ENCODE data around the gene BRMS1L. TPM values are rescaled to one million over a fixed set of nuclear protein-coding genes. Genes with fewer than 3 reads are reported as not detected.

BRMS1L gene
- total and polyA plus RNA-seq, 2 of the 13 experiments (the other 11 are each of a cell fraction or from before 2014, with no cell fraction given) = 21.1 to 23.8 TPM

DNA sequence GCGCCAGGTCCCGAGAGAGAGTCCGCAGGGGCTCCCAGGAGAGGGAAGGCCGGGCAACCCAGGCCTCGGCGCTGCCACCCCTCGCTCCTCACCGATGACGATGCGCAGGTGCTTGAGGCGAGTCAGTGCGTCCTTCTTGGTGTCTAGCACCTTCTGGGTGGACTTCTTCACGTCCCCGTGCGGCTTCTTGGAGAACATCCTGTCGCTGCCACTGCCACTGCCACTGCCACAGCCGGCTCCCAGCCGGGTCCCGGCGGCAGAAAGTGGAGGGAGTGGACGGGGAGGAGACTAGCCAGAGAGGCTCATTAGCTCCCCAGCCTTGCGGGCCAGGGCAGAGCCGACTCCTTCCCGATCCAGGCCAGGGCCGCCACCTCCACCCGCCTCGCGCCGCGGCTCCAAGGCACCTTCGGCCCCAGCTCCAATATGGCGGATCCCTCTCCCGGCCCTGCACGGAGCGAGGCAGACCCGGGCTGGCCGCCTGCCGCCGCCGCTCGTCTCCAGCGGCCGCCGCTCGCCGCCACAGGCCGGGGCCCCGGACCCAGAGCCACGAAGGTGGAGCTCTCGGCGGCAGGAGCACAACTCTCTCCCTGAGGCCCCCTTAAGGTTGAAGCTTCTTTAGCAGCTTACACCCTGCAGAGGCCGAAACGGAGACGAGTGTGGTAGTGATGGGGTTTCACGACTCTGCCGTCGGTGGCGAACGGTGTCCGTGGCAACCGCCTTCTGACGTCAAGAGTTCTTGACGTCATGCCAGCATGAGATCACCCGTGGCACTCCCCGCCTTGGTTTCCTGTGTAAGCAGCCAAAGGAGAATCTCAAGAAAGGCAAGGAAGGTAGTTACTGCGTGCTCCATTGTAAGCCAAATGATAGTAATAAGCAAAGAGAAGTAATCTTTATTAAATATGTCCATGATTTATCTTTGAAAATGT is 17.2 kb upstream of the BRMS1L start, which contains the start of gene RALGAPA1 (continued):
- TF ChIP-seq, protein P1, sequence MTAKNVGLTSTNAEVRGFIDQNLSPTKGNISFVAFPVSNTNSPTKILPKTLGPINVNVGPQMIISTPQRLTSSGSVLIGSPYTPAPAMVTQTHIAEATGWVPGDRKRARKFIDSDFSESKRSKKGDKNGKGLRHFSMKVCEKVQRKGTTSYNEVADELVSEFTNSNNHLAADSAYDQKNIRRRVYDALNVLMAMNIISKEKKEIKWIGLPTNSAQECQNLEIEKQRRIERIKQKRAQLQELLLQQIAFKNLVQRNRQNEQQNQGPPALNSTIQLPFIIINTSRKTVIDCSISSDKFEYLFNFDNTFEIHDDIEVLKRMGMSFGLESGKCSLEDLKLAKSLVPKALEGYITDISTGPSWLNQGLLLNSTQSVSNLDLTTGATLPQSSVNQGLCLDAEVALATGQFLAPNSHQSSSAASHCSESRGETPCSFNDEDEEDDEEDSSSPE (CRISPR knock-in tag; IDR thresholded peaks at IDR 0.05) = peak; percentile 31; the same call in 1 of the 2 replicates
- TF ChIP-seq E2F5 (CRISPR knock-in tag; conservative IDR thresholded peaks at IDR 0.05) (peak; percentile 15; the same call in 1 of the 2 replicates), ZNF547 (CRISPR knock-in tag; IDR thresholded peaks at IDR 0.05) (peak; percentile 97), RFX5 (IDR thresholded peaks at IDR 0.05; ENCODE audit: low read depth, low read length) (peak; percentile 82; the same call in 1 of the 2 replicates), ZBED4 (CRISPR knock-in tag; IDR thresholded peaks at IDR 0.05; ENCODE audit: borderline replicate concordance) (peak; percentile 83), GMEB1 (CRISPR knock-in tag; IDR thresholded peaks at IDR 0.05; ENCODE audit: borderline replicate concordance) (peak; percentile 29; the same call in 1 of the 2 replicates), TAF1 (CRISPR knock-in tag; IDR thresholded peaks at IDR 0.05) (peak; percentile 96), ZNF451 (CRISPR knock-in tag; IDR thresholded peaks at IDR 0.05) (peak; percentile 96), ZNF740 (CRISPR knock-in tag; IDR thresholded peaks at IDR 0.05) (peak; percentile 51; the same call in 1 of the 2 replicates), ZNF780A (CRISPR knock-in tag; IDR thresholded peaks at IDR 0.05) (peak; percentile 89), TARDBP (CRISPR knock-in tag; IDR thresholded peaks at IDR 0.05) (peak; percentile 67; the same call in 1 of the 2 replicates), ZFAT (CRISPR knock-in tag; conservative IDR thresholded peaks at IDR 0.05) (peak; percentile 77; the same call in 1 of the 2 replicates), GTF3A (CRISPR knock-in tag; conservative IDR thresholded peaks at IDR 0.05) (0 out of 2 replicates have a peak, but pooled peaks have one; percentile 73), ZNF788 (CRISPR knock-in tag; IDR thresholded peaks at IDR 0.05; ENCODE audit: borderline replicate concordance) (peak; percentile 97)
- TF ChIP-seq, protein P2, sequence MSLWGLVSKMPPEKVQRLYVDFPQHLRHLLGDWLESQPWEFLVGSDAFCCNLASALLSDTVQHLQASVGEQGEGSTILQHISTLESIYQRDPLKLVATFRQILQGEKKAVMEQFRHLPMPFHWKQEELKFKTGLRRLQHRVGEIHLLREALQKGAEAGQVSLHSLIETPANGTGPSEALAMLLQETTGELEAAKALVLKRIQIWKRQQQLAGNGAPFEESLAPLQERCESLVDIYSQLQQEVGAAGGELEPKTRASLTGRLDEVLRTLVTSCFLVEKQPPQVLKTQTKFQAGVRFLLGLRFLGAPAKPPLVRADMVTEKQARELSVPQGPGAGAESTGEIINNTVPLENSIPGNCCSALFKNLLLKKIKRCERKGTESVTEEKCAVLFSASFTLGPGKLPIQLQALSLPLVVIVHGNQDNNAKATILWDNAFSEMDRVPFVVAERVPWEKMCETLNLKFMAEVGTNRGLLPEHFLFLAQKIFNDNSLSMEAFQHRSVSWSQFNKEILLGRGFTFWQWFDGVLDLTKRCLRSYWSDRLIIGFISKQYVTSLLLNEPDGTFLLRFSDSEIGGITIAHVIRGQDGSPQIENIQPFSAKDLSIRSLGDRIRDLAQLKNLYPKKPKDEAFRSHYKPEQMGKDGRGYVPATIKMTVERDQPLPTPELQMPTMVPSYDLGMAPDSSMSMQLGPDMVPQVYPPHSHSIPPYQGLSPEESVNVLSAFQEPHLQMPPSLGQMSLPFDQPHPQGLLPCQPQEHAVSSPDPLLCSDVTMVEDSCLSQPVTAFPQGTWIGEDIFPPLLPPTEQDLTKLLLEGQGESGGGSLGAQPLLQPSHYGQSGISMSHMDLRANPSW (CRISPR knock-in tag; IDR thresholded peaks at IDR 0.05; ENCODE audit: borderline replicate concordance) = peak; percentile 85; the same call in 1 of the 2 replicates

Data from HepG2 (cell line).